ENCODE data around the gene TMEM95. TPM values are rescaled to one million over a fixed set of nuclear protein-coding genes. Genes with fewer than 3 reads are reported as not detected.

Gene TMEM95
- total RNA-seq, 2 experiments from 2014 or later: not detected

GRCh38 chr17:7406235-7406825 is 51.4 kb downstream of the TMEM95 start:
- no peaks in the 10 kb centered on the region for H3K9me3 Mint-ChIP-seq (ENCODE audit: insufficient read depth)
- ChIA-PET CTCF (interaction anchor here (0.6 to 2.8 kb wide), 3 partner anchors 30 to 77 kb away, joined by 3 to 14 read pairs (median 5); partner anchors contain the start of genes NEURL4, TMEM102 and TMEM95), POLR2A (interaction anchor here (1.0 kb wide), 1 partner anchor 29 kb away, joined by 3 read pairs; the partner anchor contains the start of gene TMEM102)
- DNase-seq (no peak), ATAC-seq (no peak)
- peaks cover 18% of the 10 kb centered on the region for H3K4me1 Mint-ChIP-seq (ENCODE audit: low read depth)
- H3K4me3 Mint-ChIP-seq: peak overlapping the region; percentile 11
- H3K36me3 Mint-ChIP-seq (ENCODE audit: low read depth): peaks cover 2% of the 10 kb centered on the region
- H3K27me3 Mint-ChIP-seq (ENCODE audit: low read depth): peaks cover 9% of the 10 kb centered on the region
- H3K27ac Mint-ChIP-seq: no peak overlapping the region

Other genes with a start within 250 kb of the TMEM95 start
- not detected for gene ASGR2, start 240.3 kb upstream of the TMEM95 start, total RNA-seq
- gene ASGR1, start 175.8 kb upstream of the TMEM95 start, total RNA-seq: 1 to 10 TPM in 1 of 2 experiments, under 1 TPM in 1; 0.63 to 1.3 TPM
- 10 to 100 TPM; 10.1 to 11.7 TPM for gene DLG4, start 135.3 kb upstream of the TMEM95 start, total RNA-seq
- 100 to 1,000 TPM; 348 to 371 TPM for gene ACADVL, start 135.2 kb upstream of the TMEM95 start, total RNA-seq
- 10 to 100 TPM; 52.4 to 56.6 TPM for gene DVL2, start 120.6 kb upstream of the TMEM95 start, total RNA-seq
- 10 to 100 TPM; 53.6 to 57.9 TPM for gene PHF23, start 115.7 kb upstream of the TMEM95 start, total RNA-seq
- 100 to 1,000 TPM; 203 to 227 TPM for gene GABARAP, start 112.7 kb upstream of the TMEM95 start, total RNA-seq
- 100 to 1,000 TPM; 171 to 186 TPM for gene CTDNEP1, start 103.4 kb upstream of the TMEM95 start, total RNA-seq
- gene ELP5, start 102.9 kb upstream of the TMEM95 start, total RNA-seq: 10 to 100 TPM; 63.5 to 66.1 TPM
- gene CLDN7, start 92.7 kb upstream of the TMEM95 start, total RNA-seq: 1 to 10 TPM; 1.1 to 1.3 TPM
- gene SLC2A4, start 73.4 kb upstream of the TMEM95 start, total RNA-seq: not detected
- under 1 TPM; 0.37 to 0.66 TPM for gene YBX2, start 60.5 kb upstream of the TMEM95 start, total RNA-seq
- gene EIF5A, start 47.5 kb upstream of the TMEM95 start, total RNA-seq: 100 to 1,000 TPM; 685 to 690 TPM
- 10 to 100 TPM; 86.3 to 88.0 TPM for gene GPS2, start 39.8 kb upstream of the TMEM95 start, total RNA-seq
- gene NEURL4, start 25.8 kb upstream of the TMEM95 start, total RNA-seq: 10 to 100 TPM; 45.6 to 47.0 TPM
- gene ACAP1, start 18.6 kb upstream of the TMEM95 start, total RNA-seq: 100 to 1,000 TPM; 573 to 605 TPM
- 10 to 100 TPM; 11.4 to 11.8 TPM for gene KCTD11, start 3.0 kb upstream of the TMEM95 start, total RNA-seq
- gene TNK1, start 25.9 kb downstream of the TMEM95 start, total RNA-seq: 1 to 10 TPM; 2.1 to 2.6 TPM
- 10 to 100 TPM; 87.9 to 92.6 TPM for gene PLSCR3, start 39.4 kb downstream of the TMEM95 start, total RNA-seq
- gene TMEM256, start 48.9 kb downstream of the TMEM95 start, total RNA-seq: 10 to 100 TPM; 61.8 to 62.3 TPM
- gene NLGN2, start 52.7 kb downstream of the TMEM95 start, total RNA-seq: 1 to 10 TPM; 4.7 to 5.2 TPM
- not detected for gene SPEM1, start 65.2 kb downstream of the TMEM95 start, total RNA-seq
- gene SPEM2, start 70.5 kb downstream of the TMEM95 start, total RNA-seq: not detected
- not detected for gene SPEM3, start 73.7 kb downstream of the TMEM95 start, total RNA-seq
- gene TMEM102, start 80.3 kb downstream of the TMEM95 start, total RNA-seq: 10 to 100 TPM; 16.5 to 18.1 TPM
- gene FGF11, start 84.4 kb downstream of the TMEM95 start, total RNA-seq: 10 to 100 TPM; 16.6 to 18.8 TPM
- gene CHRNB1, start 89.9 kb downstream of the TMEM95 start, total RNA-seq: 10 to 100 TPM; 14.1 to 15.7 TPM
- 10 to 100 TPM; 29.8 to 30.0 TPM for gene ZBTB4, start 124.5 kb downstream of the TMEM95 start, total RNA-seq
- not detected for gene SLC35G6, start 126.3 kb downstream of the TMEM95 start, total RNA-seq
- 100 to 1,000 TPM; 183 to 185 TPM for gene POLR2A, start 129.2 kb downstream of the TMEM95 start, total RNA-seq
- 100 to 1,000 TPM in 1 of 2 experiments, 10 to 100 TPM in 1; 93.7 to 100 TPM for gene TNFSF12, start 193.9 kb downstream of the TMEM95 start, total RNA-seq
- 1 to 10 TPM; 8.0 to 9.0 TPM for gene TNFSF13, start 203.6 kb downstream of the TMEM95 start, total RNA-seq
- gene SENP3, start 206.8 kb downstream of the TMEM95 start, total RNA-seq: 10 to 100 TPM; 54.4 to 62.0 TPM
- gene CD68, start 224.5 kb downstream of the TMEM95 start, total RNA-seq: 10 to 100 TPM in 1 of 2 experiments, 1 to 10 TPM in 1; 9.4 to 10.7 TPM
- 10 to 100 TPM; 69.0 to 70.4 TPM for gene MPDU1, start 228.7 kb downstream of the TMEM95 start, total RNA-seq
- under 1 TPM; 0.29 to 0.34 TPM for gene SOX15, start 234.9 kb downstream of the TMEM95 start, total RNA-seq

Measured in activated CD8-positive, alpha-beta T cell treated with anti-CD3 and anti-CD28 coated beads, Interleukin-2, amount 10 ng/mL, durations not matched to agents 7 days and 5 days (primary cell).